HTR-8/SVneo (cell line): ENCODE measurements around the gene KCTD8.

Source experiments
- DNase-seq: peaks from one replicate; pipeline ENCODE4 v3.0.0; 2011; ENCODE audit warnings: low spot score, mixed read lengths; ENCODE audit not compliant: insufficient read length
- FAIRE-seq: peaks from 2 replicates; lab custom pipeline; 2011; peaks lifted over from hg19 to GRCh38; lab: Jason Lieb, UNC

KCTD8 gene

GRCh38 chr4:44342800-44343199, 105.8 kb downstream of the KCTD8 start:
- no peak for DNase-seq
- no peak for FAIRE-seq

- DNase-seq, result no peak
- FAIRE-seq, result no peak
Measured at GRCh38 chr4:44326741-44327140, 121.9 kb downstream of the KCTD8 start.

GRCh38 chr4:44320833-44321232, 127.8 kb downstream of the KCTD8 start:
- DNase-seq, result no peak
- FAIRE-seq, result no peak

- FAIRE-seq (no peak), DNase-seq (no peak)
Measured at GRCh38 chr4:44319129-44319528, 129.5 kb downstream of the KCTD8 start.

- DNase-seq, result no peak
- FAIRE-seq, result no peak
Measured at GRCh38 chr4:44313702-44314101, 134.9 kb downstream of the KCTD8 start.

GRCh38 chr4:44287505-44287904, 161.1 kb downstream of the KCTD8 start:
- FAIRE-seq, result no peak
- DNase-seq, result no peak

GRCh38 chr4:44279469-44279868, 169.1 kb downstream of the KCTD8 start:
- FAIRE-seq, result no peak

GRCh38 chr4:44279066-44279465, 169.5 kb downstream of the KCTD8 start:
- DNase-seq (no peak), FAIRE-seq (no peak)

More at GRCh38 chr4:44279469-44279868, 169.1 kb downstream of the KCTD8 start:
- DNase-seq, result no peak

GRCh38 chr4:44257461-44257860, 191.1 kb downstream of the KCTD8 start:
- DNase-seq, result no peak

GRCh38 chr4:44256414-44256813, 192.2 kb downstream of the KCTD8 start:
- FAIRE-seq (no peak), DNase-seq (no peak)

More at GRCh38 chr4:44257461-44257860, 191.1 kb downstream of the KCTD8 start:
- no peak for FAIRE-seq

- no peak for DNase-seq
- FAIRE-seq, result no peak
Measured at GRCh38 chr4:44237643-44238042, 211.0 kb downstream of the KCTD8 start.

GRCh38 chr4:44235897-44236296, 212.7 kb downstream of the KCTD8 start:
- DNase-seq (no peak), FAIRE-seq (no peak)

- FAIRE-seq (no peak), DNase-seq (no peak)
Measured at GRCh38 chr4:44232262-44232661, 216.3 kb downstream of the KCTD8 start.

GRCh38 chr4:44231006-44231405, 217.6 kb downstream of the KCTD8 start:
- DNase-seq, result no peak

GRCh38 chr4:44228326-44228725, 220.3 kb downstream of the KCTD8 start:
- no peak for DNase-seq
- FAIRE-seq, result no peak

More at GRCh38 chr4:44231006-44231405, 217.6 kb downstream of the KCTD8 start:
- no peak for FAIRE-seq

GRCh38 chr4:44221407-44221806, 227.2 kb downstream of the KCTD8 start:
- no peak for FAIRE-seq
- no peak for DNase-seq

- FAIRE-seq (no peak), DNase-seq (no peak)
Measured at GRCh38 chr4:44210750-44211149, 237.9 kb downstream of the KCTD8 start.

GRCh38 chr4:44196796-44197195, 251.8 kb downstream of the KCTD8 start:
- no peak for FAIRE-seq

GRCh38 chr4:44194365-44194764, 254.2 kb downstream of the KCTD8 start:
- no peak for DNase-seq
- no peak for FAIRE-seq

More at GRCh38 chr4:44196796-44197195, 251.8 kb downstream of the KCTD8 start:
- no peak for DNase-seq

- no peak for DNase-seq
- no peak for FAIRE-seq
Measured at GRCh38 chr4:44186850-44187246, 261.8 kb downstream of the KCTD8 start.

- DNase-seq (no peak), FAIRE-seq (no peak)
Measured at GRCh38 chr4:44186096-44186849, 262.3 kb downstream of the KCTD8 start.
